Cortex of kidney (tissue), 1 donor: ENCODE data around the gene KRTAP20-2.

Source experiments
- DNase-seq: peaks from one replicate; lab custom pipeline; 2025; lab: John Stamatoyannopoulos, UW

Gene KRTAP20-2

DNA sequence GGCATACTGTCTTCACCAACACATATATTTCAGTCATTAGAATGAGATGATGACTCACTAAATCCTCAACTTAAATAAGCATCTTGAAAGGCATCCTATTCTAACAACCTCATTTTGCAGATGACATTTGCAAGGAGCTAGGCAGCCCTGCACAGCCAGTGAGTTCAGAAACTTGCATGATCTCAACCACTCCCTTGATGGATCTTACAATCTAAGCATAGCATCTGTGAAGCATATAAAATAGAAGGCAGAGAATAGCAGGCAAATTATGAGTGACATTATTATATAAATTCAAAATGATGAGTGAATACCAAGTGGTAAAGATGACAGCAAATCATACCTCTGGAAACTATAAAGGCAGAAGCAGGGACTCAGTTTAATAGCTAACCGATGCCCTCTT is 39.3 kb downstream of the KRTAP20-2 start:
- no peak for DNase-seq

DNA sequence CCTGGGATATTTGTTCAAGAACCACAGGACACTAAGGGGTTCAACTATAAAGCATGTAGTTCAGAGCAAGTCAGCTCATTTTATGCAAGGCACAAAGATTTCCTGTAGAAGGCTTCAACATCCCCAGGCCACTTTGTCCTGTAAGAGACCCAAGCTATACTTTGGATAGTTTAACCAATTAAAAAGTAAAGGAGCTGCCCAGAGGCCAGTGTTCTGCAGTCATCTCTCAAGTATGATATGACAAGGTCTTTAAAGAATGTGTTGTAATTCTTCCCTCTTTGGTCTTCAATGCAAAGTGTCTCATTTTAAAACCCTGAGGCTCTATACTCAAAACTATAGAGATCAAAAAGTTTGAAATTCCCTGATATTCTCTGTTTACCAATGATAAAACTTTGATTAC is 41.7 kb downstream of the KRTAP20-2 start:
- no peak for DNase-seq

GRCh38 chr21:30680586-30680985 is 45.6 kb downstream of the KRTAP20-2 start:
- DNase-seq: no peak

DNA sequence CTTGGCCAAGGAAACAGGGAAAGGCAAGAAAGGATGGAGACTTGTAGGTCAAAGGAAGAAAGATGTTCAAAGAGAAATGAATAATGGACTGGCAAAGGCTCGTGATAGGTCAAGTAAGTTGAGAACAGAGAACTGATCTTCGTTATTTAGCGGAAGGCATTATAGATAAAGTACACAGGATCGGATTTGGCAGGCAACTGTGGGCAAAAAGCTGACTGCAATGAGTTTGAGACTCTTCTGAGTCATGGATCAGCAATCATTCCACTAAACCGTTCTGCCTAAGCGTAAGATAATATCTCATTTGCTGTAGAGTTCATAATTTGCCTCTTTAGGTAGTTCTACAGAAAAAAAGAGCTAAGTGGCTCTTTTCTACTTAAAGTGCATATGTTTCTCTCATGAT is 49.5 kb downstream of the KRTAP20-2 start:
- DNase-seq: no peak
